Caco-2 (cell line): ENCODE results near the gene MED26. TPM values are rescaled to one million over a fixed set of nuclear protein-coding genes. Genes with fewer than 3 reads are reported as not detected.

Experiments
- BruUV-seq: library from RNA; stranded (reverse); fragments of 400-500 nt; replicated peaks from 2 replicates; lab custom pipeline; 2021; lab: Mats Ljungman, UMichigan
- CTCF ChIA-PET: fragments of 300-600 bp; sonication (Branson Sonifier 250); formaldehyde crosslinking; loops from one replicate; lab custom pipeline; 2022; ENCODE audit warnings: antibody characterized with exemption; lab: Charles Lee
- POLR2A ChIA-PET: fragments of 300-600 bp; sonication (Branson Sonifier 250); formaldehyde crosslinking; loops from one replicate; lab custom pipeline; 2022; ENCODE audit warnings: antibody characterized with exemption; lab: Charles Lee
- DNase-seq, 2 experiments: peaks; one replicate each; pipeline versions ENCODE4 v3.0.0 to v3.0.0-alpha.2; 2020 to 2022
- H3K27me3 ChIP-seq: replicated peaks from 2 replicates; pipeline ENCODE4 v1.6.0; 2011; ENCODE audit warnings: low read length; ENCODE audit not compliant: control insufficient read depth, insufficient read depth
- H3K36me3 ChIP-seq: 2 replicates; pipeline ENCODE4 v1.5.1; 2011; ENCODE audit warnings: low read length; ENCODE audit not compliant: control insufficient read depth, insufficient read depth
- H3K4me1 ChIP-seq: fragments of 250-450 bp; sonication (Bioruptor Pico); 2 replicates; pipeline ENCODE4 v1.5.1; 2020; ENCODE audit warnings: mild to moderate bottlenecking
- H3K4me3 ChIP-seq: 2 replicates; pipeline ENCODE4 v1.5.1; 2011; ENCODE audit warnings: low read depth, mild to moderate bottlenecking, control low read depth, low read length
- H3K9me3 ChIP-seq: fragments of 250-450 bp; sonication (Bioruptor Pico); 2 replicates; pipeline ENCODE4 v1.5.1; 2020; ENCODE audit warnings: mild to moderate bottlenecking, moderate library complexity
- H3K27ac Mint-ChIP-seq: one replicate; pipeline ENCODE4 v1.8.0; 2022; ENCODE audit warnings: mixed read lengths; ENCODE audit not compliant: unreplicated experiment
- H3K27me3 Mint-ChIP-seq: one replicate; pipeline ENCODE4 v1.8.0; 2022; ENCODE audit warnings: mixed read lengths; ENCODE audit not compliant: insufficient read depth, unreplicated experiment
- H3K36me3 Mint-ChIP-seq: one replicate; pipeline ENCODE4 v1.8.0; 2022; ENCODE audit warnings: mild to moderate bottlenecking, mixed read lengths; ENCODE audit not compliant: insufficient read depth, unreplicated experiment
- H3K4me1 Mint-ChIP-seq: one replicate; pipeline ENCODE4 v1.8.0; 2022; ENCODE audit warnings: low read depth, mixed read lengths; ENCODE audit not compliant: unreplicated experiment
- H3K4me3 Mint-ChIP-seq: one replicate; pipeline ENCODE4 v1.8.0; 2022; ENCODE audit warnings: mild to moderate bottlenecking, moderate library complexity, mixed read lengths; ENCODE audit not compliant: unreplicated experiment
- H3K9me3 Mint-ChIP-seq: one replicate; pipeline ENCODE4 v1.8.0; 2022; ENCODE audit warnings: mixed read lengths; ENCODE audit not compliant: unreplicated experiment
- intact Hi-C: fragments of 100-400 bp; cut with micrococcal nuclease; formaldehyde crosslinking; loops from one replicate; pipeline ENCODE4 v1.10.0; 2022; ENCODE audit not compliant: unreplicated experiment
- total RNA-seq: library from RNA; stranded (reverse); gene quantifications from 2 replicates; pipeline ENCODE4 v1.2.3, GENCODE V29; 2022
- TF ChIP-seq, protein P1 (sequence below), 2 experiments: fragments of 200-600 bp in 1 of 2; IDR thresholded peaks; 1 replicate in 1 of 2; 2 replicates in 1 of 2; pipeline versions ENCODE4 v1.5.1 to v1.8.0; 2011 to 2022; ENCODE audit warnings: antibody characterized with exemption in 1 of 2, control low read depth in 1 of 2, inconsistent platforms in 1 of 2, low read depth in 1 of 2, low read length in 1 of 2, mild to moderate bottlenecking in 1 of 2, moderate library complexity in 1 of 2; ENCODE audit not compliant: insufficient read depth in 1 of 2, severe bottlenecking in 1 of 2, unreplicated experiment in 1 of 2

Gene MED26
- total RNA-seq, 1 experiment from 2014 or later = 11.4 TPM

DNA sequence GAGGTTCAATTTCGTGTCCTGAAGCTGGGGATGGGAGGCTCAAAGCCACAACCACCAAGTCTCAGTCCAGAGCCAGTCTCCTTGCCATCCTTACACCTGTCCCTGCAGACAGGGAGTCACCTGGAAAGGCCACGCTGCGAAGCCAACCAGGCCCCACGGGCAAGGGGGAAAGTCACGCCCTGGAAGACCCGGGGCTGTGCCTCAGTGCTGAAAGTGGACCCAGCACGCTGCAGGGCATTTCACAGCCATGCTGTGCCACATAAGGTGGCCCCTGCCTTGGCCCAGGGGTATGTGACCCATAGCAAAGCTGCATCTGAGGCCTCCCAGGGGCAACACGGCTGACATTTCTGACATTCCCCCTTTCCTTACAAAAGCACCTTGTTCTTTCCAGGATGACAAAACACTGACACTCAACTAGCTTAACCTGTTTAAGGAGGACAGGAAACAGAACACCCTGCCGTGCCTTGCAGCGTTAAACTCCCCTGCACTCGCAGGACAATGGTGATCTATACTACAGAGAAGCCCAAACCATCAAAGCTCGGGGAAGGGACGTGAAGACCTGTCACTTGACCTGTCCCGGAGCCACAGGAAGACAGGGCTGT is 100.6 kb downstream of the MED26 start:
- no peaks in the 10 kb centered on the region for H3K9me3 ChIP-seq
- Mint-ChIP-seq H3K36me3 (peaks cover 97% of the 10 kb centered on the region), H3K4me3 (no peak overlapping the region), H3K27ac (no peak overlapping the region), H3K27me3 (no peaks in the 10 kb centered on the region), H3K9me3 (no peaks in the 10 kb centered on the region), H3K4me1 (no peaks in the 10 kb centered on the region)
- intact Hi-C loops = no loop called here
- ChIA-PET POLR2A (no interaction called here), CTCF (no interaction called here)
- DNase-seq = no peak
- no peaks in the 10 kb centered on the region for H3K27me3 ChIP-seq
- H3K36me3 ChIP-seq = peaks cover 9% of the 10 kb centered on the region; the same call in 1 of the 2 replicates
- no TSS peak for BruUV-seq
- no peaks in the 10 kb centered on the region for H3K4me1 ChIP-seq
- no peak overlapping the region for H3K4me3 ChIP-seq
- TF ChIP-seq, protein P1, sequence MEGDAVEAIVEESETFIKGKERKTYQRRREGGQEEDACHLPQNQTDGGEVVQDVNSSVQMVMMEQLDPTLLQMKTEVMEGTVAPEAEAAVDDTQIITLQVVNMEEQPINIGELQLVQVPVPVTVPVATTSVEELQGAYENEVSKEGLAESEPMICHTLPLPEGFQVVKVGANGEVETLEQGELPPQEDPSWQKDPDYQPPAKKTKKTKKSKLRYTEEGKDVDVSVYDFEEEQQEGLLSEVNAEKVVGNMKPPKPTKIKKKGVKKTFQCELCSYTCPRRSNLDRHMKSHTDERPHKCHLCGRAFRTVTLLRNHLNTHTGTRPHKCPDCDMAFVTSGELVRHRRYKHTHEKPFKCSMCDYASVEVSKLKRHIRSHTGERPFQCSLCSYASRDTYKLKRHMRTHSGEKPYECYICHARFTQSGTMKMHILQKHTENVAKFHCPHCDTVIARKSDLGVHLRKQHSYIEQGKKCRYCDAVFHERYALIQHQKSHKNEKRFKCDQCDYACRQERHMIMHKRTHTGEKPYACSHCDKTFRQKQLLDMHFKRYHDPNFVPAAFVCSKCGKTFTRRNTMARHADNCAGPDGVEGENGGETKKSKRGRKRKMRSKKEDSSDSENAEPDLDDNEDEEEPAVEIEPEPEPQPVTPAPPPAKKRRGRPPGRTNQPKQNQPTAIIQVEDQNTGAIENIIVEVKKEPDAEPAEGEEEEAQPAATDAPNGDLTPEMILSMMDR (IDR thresholded peaks at IDR 0.05; ENCODE audit: insufficient read depth in 1 of 2, low read depth in 1 of 2, low read length in 1 of 2, severe bottlenecking in 1 of 2, unreplicated experiment in 1 of 2) = no peak

DNA sequence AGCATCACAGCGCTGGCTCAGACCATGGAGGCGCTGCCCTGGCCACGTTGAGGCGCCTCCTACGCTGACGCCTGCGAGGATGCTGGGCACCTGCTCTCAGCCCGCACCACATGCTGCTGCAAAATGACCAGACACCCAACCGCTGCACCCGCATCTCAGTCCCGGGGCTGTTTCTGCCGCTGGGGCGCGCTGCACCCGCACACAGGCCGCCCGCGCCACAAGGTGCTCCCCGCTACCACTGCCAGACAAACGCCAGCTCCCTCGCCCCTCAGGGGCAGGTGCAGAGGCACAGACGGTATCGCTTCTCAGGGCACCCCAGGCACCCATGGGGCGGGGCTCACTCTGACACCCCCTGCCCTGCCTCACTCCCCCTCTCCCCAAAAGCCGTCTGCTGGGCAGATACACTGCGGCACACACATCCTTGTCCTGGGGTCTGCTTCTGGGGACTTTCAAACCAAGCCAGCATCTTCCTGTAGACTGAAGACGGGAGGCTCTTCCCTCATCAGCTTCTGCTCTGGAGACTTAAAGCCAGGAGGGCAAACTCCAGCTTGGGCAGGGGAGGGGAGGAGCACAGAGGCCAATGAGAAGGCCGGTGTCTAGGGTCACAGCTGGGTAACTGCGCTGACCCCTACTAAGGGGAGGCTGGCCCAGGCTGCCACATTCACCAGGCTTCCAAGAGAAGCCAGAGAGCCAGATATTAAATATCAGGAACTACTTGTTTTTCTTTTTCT is 102.1 kb downstream of the MED26 start:
- Histone ChIP-seq H3K4me3 (no peak overlapping the region), H3K27me3 (no peaks in the 10 kb centered on the region), H3K4me1 (no peaks in the 10 kb centered on the region), H3K36me3 (peaks cover 7% of the 10 kb centered on the region; the same call in 1 of the 2 replicates), H3K9me3 (no peaks in the 10 kb centered on the region)
- no peak overlapping the region for H3K27ac Mint-ChIP-seq
- POLR2A ChIA-PET = no interaction called here
- no peaks in the 10 kb centered on the region for H3K27me3 Mint-ChIP-seq
- intact Hi-C loops = no loop called here
- no TSS peak for BruUV-seq
- CTCF ChIA-PET = no interaction called here
- TF ChIP-seq, protein P1 (IDR thresholded peaks at IDR 0.05; ENCODE audit: insufficient read depth in 1 of 2, low read depth in 1 of 2, low read length in 1 of 2, severe bottlenecking in 1 of 2, unreplicated experiment in 1 of 2) = no peak
- no peaks in the 10 kb centered on the region for H3K4me1 Mint-ChIP-seq
- H3K9me3 Mint-ChIP-seq = no peaks in the 10 kb centered on the region
- H3K36me3 Mint-ChIP-seq = peaks cover 97% of the 10 kb centered on the region
- no peak overlapping the region for H3K4me3 Mint-ChIP-seq
- DNase-seq = no peak

DNA sequence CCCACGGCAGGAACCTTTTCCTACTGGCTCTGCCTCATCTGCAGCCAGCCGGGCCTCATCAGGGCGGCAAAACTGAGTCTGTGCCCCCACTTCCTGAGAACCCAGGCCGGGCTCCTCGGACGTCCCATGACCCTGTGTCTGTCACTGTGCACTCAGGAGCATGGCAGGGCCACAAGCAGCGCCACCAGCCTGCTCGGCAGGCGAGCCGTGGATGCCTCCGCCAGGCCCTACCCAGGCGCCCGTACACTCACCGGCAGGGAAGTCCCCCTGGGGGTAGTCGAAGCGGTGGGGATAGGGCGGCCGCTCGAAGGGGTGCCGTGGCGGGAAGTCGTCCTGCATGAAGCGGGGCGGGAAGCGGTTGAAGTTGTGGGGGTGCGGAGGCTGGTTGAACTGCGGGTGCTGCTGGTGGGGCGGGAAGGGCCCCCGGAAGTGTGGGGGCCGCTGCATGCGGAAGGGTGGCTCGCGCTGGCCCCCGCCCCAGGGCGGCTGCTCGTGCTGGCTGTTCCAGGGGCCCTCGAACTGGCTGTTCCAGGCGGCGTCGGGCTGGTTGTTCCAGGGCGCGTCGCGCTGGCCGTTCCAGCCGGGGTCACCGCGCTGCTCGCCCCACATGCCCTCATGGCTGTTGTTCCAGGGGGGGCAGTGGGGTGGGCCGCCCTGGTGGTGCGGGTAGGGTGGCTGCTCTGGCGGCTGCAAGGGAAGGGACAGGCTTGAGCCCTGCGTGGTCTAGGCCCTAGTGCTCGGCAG is 102.8 kb downstream of the MED26 start:
- no peak overlapping the region for H3K27ac Mint-ChIP-seq
- H3K4me1 Mint-ChIP-seq = no peaks in the 10 kb centered on the region
- Histone ChIP-seq H3K27me3 (no peaks in the 10 kb centered on the region), H3K4me3 (no peak overlapping the region), H3K36me3 (peaks cover 7% of the 10 kb centered on the region; the same call in 1 of the 2 replicates), H3K9me3 (no peaks in the 10 kb centered on the region), H3K4me1 (no peaks in the 10 kb centered on the region)
- TF ChIP-seq, protein P1 (IDR thresholded peaks at IDR 0.05; ENCODE audit: insufficient read depth in 1 of 2, low read depth in 1 of 2, low read length in 1 of 2, severe bottlenecking in 1 of 2, unreplicated experiment in 1 of 2) = no peak
- POLR2A ChIA-PET = interaction anchor here (0.5 kb wide), 1 partner anchor 47 kb away, joined by 3 read pairs; the partner anchor contains the start of gene SLC35E1
- no TSS peak for BruUV-seq
- no peak overlapping the region for H3K4me3 Mint-ChIP-seq
- no peak for DNase-seq
- CTCF ChIA-PET = no interaction called here
- peaks cover 97% of the 10 kb centered on the region for H3K36me3 Mint-ChIP-seq
- H3K9me3 Mint-ChIP-seq = no peaks in the 10 kb centered on the region
- H3K27me3 Mint-ChIP-seq = no peaks in the 10 kb centered on the region
- intact Hi-C loops = no loop called here
